A549 (cell line): ENCODE data around the gene TTPAL. TPM values are rescaled to one million over a fixed set of nuclear protein-coding genes. Genes with fewer than 3 reads are reported as not detected.

Experiments
- ATAC-seq, 2 experiments: fragments of 200-7000 bp in 1 of 2; fragments of >200 bp in 1 of 2; cut with Nextera tagmentation in 1 of 2; cut with Tn5 transposase in 1 of 2; 3 replicates each; pipeline versions ENCODE4 v1.8.0 to v1.9.1; 2018 to 2020; ENCODE audit warnings: mild to moderate bottlenecking in 1 of 2, moderate library complexity in 1 of 2
- CTCF ChIA-PET: fragments of 300-600 bp; sonication (Branson Sonifier 250); formaldehyde crosslinking; extraction: SDS; loops from one replicate; lab custom pipeline; 2021; ENCODE audit warnings: antibody characterized with exemption, inconsistent platforms; lab: Yijun Ruan, JAX
- POLR2A ChIA-PET: fragments of 350-600 bp; formaldehyde crosslinking; extraction: SDS; loops from one replicate; lab custom pipeline; 2021; ENCODE audit warnings: antibody characterized with exemption, inconsistent platforms; lab: Yijun Ruan, JAX
- DNase-seq, 2 experiments: peaks; one replicate each; pipeline versions ENCODE4 v3.0.0 to v3.0.0-alpha.2; 2011 to 2016; ENCODE audit warnings: low read depth in 1 of 2, low spot score in 1 of 2
- FAIRE-seq: peaks from 2 replicates; lab custom pipeline; 2011; peaks lifted over from hg19 to GRCh38; lab: Jason Lieb, UNC
- H3K27ac ChIP-seq, 2 experiments: fragments of >200 bp; sonication (Bioruptor Twin); formaldehyde crosslinking; 3 replicates each; pipeline ENCODE4 v1.5.1; 2016 to 2017
- H3K4me1 ChIP-seq: fragments of >200 bp; sonication (Bioruptor Twin); formaldehyde crosslinking; 3 replicates; pipeline ENCODE4 v1.6.1; 2016
- H3K4me2 ChIP-seq: fragments of >200 bp; sonication (Bioruptor Twin); formaldehyde crosslinking; 3 replicates; pipeline ENCODE4 v1.6.1; 2016
- H3K4me3 ChIP-seq: fragments of >200 bp; sonication (Bioruptor Twin); formaldehyde crosslinking; 3 replicates; pipeline ENCODE4 v1.5.1; 2016
- H3K9me3 ChIP-seq: fragments of >200 bp; sonication (Bioruptor Twin); formaldehyde crosslinking; 3 replicates; pipeline ENCODE4 v1.6.1; 2016
- BHLHE40 ChIP-seq: IDR thresholded peaks from 2 replicates; pipeline ENCODE4 v1.6.1; 2012; ENCODE audit warnings: low read depth, low read length, inconsistent platforms
- CBX2 ChIP-seq: fragments of 200-600 bp; sonication (generic); IDR thresholded peaks from 2 replicates; pipeline ENCODE4 v1.6.1; 2016; ENCODE audit warnings: low read depth, mild to moderate bottlenecking, borderline replicate concordance
- CHD2 ChIP-seq: fragments of 150-350 bp; IDR thresholded peaks from 2 replicates; pipeline ENCODE4 v1.6.1; 2014; ENCODE audit warnings: low read length; ENCODE audit not compliant: partially characterized antibody
- CHD4 ChIP-seq: fragments of 200-600 bp; sonication (generic); IDR thresholded peaks from 2 replicates; pipeline ENCODE4 v1.6.1; 2016; ENCODE audit warnings: antibody characterized with exemption, mild to moderate bottlenecking, borderline replicate concordance
- FOSB ChIP-seq: fragments of 250-450 bp; sonication (Bioruptor Pico); IDR thresholded peaks from 2 replicates; pipeline ENCODE4 v1.5.0; 2020; ENCODE audit warnings: mild to moderate bottlenecking, moderate library complexity
- FOXS1 ChIP-seq: fragments of 250-450 bp; sonication (Bioruptor Pico); IDR thresholded peaks from 2 replicates; pipeline ENCODE4 v1.5.0; 2020; ENCODE audit warnings: mild to moderate bottlenecking, moderate library complexity
- HEYL ChIP-seq: fragments of 250-450 bp; sonication (Bioruptor Pico); IDR thresholded peaks from 2 replicates; pipeline ENCODE4 v1.8.0; 2021; ENCODE audit warnings: mild to moderate bottlenecking, moderate library complexity
- JUNB ChIP-seq: fragments of >200 bp; sonication (Bioruptor Twin); formaldehyde crosslinking; IDR thresholded peaks from 2 replicates; pipeline ENCODE4 v1.6.1; 2016
- KDM5A ChIP-seq: fragments of 200-600 bp; sonication (generic); IDR thresholded peaks from 2 replicates; pipeline ENCODE4 v1.6.1; 2016; ENCODE audit warnings: antibody characterized with exemption, mild to moderate bottlenecking
- MAFK ChIP-seq: fragments of 450-650 bp; IDR thresholded peaks from 2 replicates; pipeline ENCODE4 v1.6.1; 2014; ENCODE audit not compliant: partially characterized antibody
- NFE2L2 ChIP-seq: fragments of 150-350 bp; conservative IDR thresholded peaks from 2 replicates; pipeline ENCODE4 v1.6.1; 2014; ENCODE audit warnings: low read length
- NPAS2 ChIP-seq: fragments of 250-450 bp; sonication (Bioruptor Pico); IDR thresholded peaks from 2 replicates; pipeline ENCODE4 v1.8.0; 2022; ENCODE audit warnings: mild to moderate bottlenecking, moderate library complexity, borderline replicate concordance
- NR3C1 ChIP-seq: fragments of >200 bp; sonication (Bioruptor Twin); formaldehyde crosslinking; IDR thresholded peaks from 3 replicates; pipeline ENCODE4 v1.6.1; 2017
- PHF8 ChIP-seq: fragments of 200-600 bp; sonication (generic); IDR thresholded peaks from 2 replicates; pipeline ENCODE4 v1.6.1; 2016; ENCODE audit warnings: low read depth, mild to moderate bottlenecking, antibody characterized with exemption, moderate library complexity, borderline replicate concordance
- POLR2AphosphoS2 ChIP-seq: conservative IDR thresholded peaks from 2 replicates; pipeline ENCODE4 v1.6.1; 2012; ENCODE audit warnings: low read length, improper control_type of control experiment, inconsistent platforms
- RFX5 ChIP-seq: fragments of 450-650 bp; IDR thresholded peaks from 2 replicates; pipeline ENCODE4 v1.7.1; 2014; ENCODE audit warnings: antibody characterized with exemption, mild to moderate bottlenecking, moderate library complexity
- RNF2 ChIP-seq: fragments of 200-600 bp; sonication (generic); IDR thresholded peaks from 2 replicates; pipeline ENCODE4 v1.6.1; 2016; ENCODE audit warnings: low read depth, mild to moderate bottlenecking, antibody characterized with exemption, moderate library complexity, borderline replicate concordance
- ZSCAN20 ChIP-seq: fragments of 250-450 bp; sonication (Bioruptor Pico); IDR thresholded peaks from 2 replicates; pipeline ENCODE4 v1.8.0; 2022; ENCODE audit warnings: mild to moderate bottlenecking, moderate library complexity
- WGBS: methylation state at CpG from one replicate; pipeline ENCODE4 v1.1.6; 2017; ENCODE audit errors: missing lambda C conversion rate; 5-methylcytosine and 5-hydroxymethylcytosine counted together
- polyA plus RNA-seq, 4 experiments: library from polyadenylated mRNA; depleted of rRNA in 3 of 4; stranded (reverse); fragments of >200 nt; fragmentation: RNase III in 1 of 4; extraction: RNeasy Plus Mini Kit Qiagen cat#74134 plus additional on column Dnase treatment in 1 of 4; gene quantifications; 2 replicates in 3 of 4; 3 replicates in 1 of 4; pipeline ENCODE4 v1.2.3, GENCODE V29; 2011 to 2017
- TF ChIP-seq, protein P1 (sequence below): IDR thresholded peaks from 2 replicates; pipeline ENCODE4 v1.6.1; 2012; ENCODE audit warnings: low read depth, borderline replicate concordance
- TF ChIP-seq, protein P2 (sequence below): IDR thresholded peaks from 2 replicates; pipeline ENCODE4 v1.6.1; 2012
- TF ChIP-seq, protein P3 (sequence below): fragments of >200 bp; sonication (Bioruptor Twin); formaldehyde crosslinking; IDR thresholded peaks from 3 replicates; pipeline ENCODE4 v1.6.1; 2016
- TF ChIP-seq, protein P4 (sequence below): fragments of >200 bp; sonication (Bioruptor Twin); formaldehyde crosslinking; IDR thresholded peaks from 2 replicates; pipeline ENCODE4 v1.6.1; 2016
- TF ChIP-seq, protein P5 (sequence below): IDR thresholded peaks from 2 replicates; pipeline ENCODE4 v1.6.1; 2012
- TF ChIP-seq, protein P6 (sequence below): fragments of 250-450 bp; sonication (Bioruptor Pico); IDR thresholded peaks from 2 replicates; pipeline ENCODE4 v1.5.0; 2020; ENCODE audit warnings: low read depth, mild to moderate bottlenecking, moderate library complexity

Gene TTPAL
- polyA plus RNA-seq, 2 of the 4 experiments (the other 2 are of a cell fraction): 9.1 to 9.2 TPM

DNA sequence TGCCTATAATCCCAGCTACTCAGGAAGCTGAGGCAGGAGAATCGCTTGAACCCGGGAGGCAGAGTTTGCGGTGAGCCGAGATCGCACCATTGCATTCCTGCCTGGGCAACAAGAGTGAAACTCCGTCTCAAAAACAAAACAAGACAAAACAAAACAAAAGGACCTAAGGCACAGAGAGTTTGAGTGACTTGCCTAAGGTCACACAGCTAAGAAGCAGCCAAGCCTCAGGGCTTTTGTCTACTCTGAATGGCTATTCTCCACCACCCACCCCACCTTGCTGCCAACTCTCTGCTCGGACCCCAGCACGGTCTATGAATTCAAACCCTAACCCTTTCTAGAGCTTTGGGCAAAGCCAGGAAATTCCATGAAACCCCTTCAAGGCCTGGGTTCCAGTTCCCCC lies 19.1 kb upstream of the TTPAL start:
- ATAC-seq (no peak), FAIRE-seq (no peak), DNase-seq (no peak)
- POLR2A ChIA-PET: no interaction called here
- TF ChIP-seq, protein P1, sequence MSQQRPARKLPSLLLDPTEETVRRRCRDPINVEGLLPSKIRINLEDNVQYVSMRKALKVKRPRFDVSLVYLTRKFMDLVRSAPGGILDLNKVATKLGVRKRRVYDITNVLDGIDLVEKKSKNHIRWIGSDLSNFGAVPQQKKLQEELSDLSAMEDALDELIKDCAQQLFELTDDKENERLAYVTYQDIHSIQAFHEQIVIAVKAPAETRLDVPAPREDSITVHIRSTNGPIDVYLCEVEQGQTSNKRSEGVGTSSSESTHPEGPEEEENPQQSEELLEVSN: no peak
- TF ChIP-seq, protein P2, sequence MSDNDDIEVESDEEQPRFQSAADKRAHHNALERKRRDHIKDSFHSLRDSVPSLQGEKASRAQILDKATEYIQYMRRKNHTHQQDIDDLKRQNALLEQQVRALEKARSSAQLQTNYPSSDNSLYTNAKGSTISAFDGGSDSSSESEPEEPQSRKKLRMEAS: no peak
- TF ChIP-seq NPAS2 (CRISPR knock-in tag) (no peak), CHD4 (no peak), RFX5 (no peak), RNF2 (no peak), MAFK (no peak), JUNB (no peak), NFE2L2 (no peak), FOSB (CRISPR knock-in tag) (no peak)
- TF ChIP-seq, protein P3, sequence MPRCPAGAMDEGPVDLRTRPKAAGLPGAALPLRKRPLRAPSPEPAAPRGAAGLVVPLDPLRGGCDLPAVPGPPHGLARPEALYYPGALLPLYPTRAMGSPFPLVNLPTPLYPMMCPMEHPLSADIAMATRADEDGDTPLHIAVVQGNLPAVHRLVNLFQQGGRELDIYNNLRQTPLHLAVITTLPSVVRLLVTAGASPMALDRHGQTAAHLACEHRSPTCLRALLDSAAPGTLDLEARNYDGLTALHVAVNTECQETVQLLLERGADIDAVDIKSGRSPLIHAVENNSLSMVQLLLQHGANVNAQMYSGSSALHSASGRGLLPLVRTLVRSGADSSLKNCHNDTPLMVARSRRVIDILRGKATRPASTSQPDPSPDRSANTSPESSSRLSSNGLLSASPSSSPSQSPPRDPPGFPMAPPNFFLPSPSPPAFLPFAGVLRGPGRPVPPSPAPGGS: no peak
- TF ChIP-seq, protein P4, sequence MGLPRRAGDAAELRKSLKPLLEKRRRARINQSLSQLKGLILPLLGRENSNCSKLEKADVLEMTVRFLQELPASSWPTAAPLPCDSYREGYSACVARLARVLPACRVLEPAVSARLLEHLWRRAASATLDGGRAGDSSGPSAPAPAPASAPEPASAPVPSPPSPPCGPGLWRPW: no peak
- Histone ChIP-seq H3K4me2 (no peak overlapping the region), H3K27ac (no peak overlapping the region), H3K9me3 (no peaks in the 10 kb centered on the region), H3K4me1 (0 out of 3 replicates have a peak, but pooled peaks cover 5% of the 10 kb centered on the region), H3K4me3 (no peak overlapping the region)
- CTCF ChIA-PET: interaction anchor here (0.8 to 23.5 kb wide), 9 partner anchors 8 to 237 kb away, joined by 3 to 440 read pairs (median 4); partner anchors contain the start of gene FITM2
- 85% methylated on average over 8 of the region's 8 CpGs for WGBS

DNA sequence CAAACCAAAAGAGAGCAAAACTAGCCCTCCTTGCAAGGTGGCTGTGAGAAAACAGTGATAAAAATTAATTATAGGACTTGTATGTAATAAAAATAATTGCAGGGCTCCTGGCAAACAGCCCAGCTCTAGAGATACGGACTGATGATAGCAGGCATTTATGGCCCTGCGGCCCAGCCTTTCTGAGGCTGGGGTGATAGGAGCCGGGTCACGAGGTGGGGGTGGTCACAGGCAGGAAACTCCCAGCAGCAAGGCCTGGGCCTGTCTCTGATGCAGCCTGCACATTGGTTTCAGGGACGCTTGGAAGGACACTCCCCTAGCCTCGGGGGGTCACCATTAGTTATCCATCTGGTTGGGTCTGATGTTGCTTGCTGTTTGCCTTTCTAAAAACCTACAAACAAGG lies 18.7 kb upstream of the TTPAL start:
- FAIRE-seq (no peak), DNase-seq (no peak), ATAC-seq (no peak)
- Histone ChIP-seq H3K9me3 (no peaks in the 10 kb centered on the region), H3K4me2 (no peak overlapping the region), H3K4me3 (no peak overlapping the region), H3K4me1 (0 out of 3 replicates have a peak, but pooled peaks cover 5% of the 10 kb centered on the region), H3K27ac (no peak overlapping the region)
- ChIA-PET POLR2A (no interaction called here), CTCF (interaction anchor here (0.8 to 23.5 kb wide), 7 partner anchors 8 to 238 kb away, joined by 3 to 440 read pairs (median 4); no protein-coding TSS in a partner anchor)
- WGBS: 78% methylated on average over 5 of the region's 6 CpGs
- TF ChIP-seq, protein P1: no peak
- TF ChIP-seq FOSB (CRISPR knock-in tag) (no peak), POLR2AphosphoS2 (no peak), NR3C1 (no peak), ZSCAN20 (no peak), HEYL (no peak), CHD2 (no peak), RFX5 (no peak), CBX2 (no peak), KDM5A (no peak), FOXS1 (CRISPR knock-in tag) (no peak), PHF8 (no peak), BHLHE40 (no peak)
- TF ChIP-seq, protein P5, sequence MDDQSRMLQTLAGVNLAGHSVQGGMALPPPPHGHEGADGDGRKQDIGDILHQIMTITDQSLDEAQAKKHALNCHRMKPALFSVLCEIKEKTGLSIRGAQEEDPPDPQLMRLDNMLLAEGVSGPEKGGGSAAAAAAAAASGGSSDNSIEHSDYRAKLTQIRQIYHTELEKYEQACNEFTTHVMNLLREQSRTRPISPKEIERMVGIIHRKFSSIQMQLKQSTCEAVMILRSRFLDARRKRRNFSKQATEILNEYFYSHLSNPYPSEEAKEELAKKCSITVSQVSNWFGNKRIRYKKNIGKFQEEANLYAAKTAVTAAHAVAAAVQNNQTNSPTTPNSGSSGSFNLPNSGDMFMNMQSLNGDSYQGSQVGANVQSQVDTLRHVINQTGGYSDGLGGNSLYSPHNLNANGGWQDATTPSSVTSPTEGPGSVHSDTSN: no peak
- TF ChIP-seq, protein P3: no peak
- TF ChIP-seq, protein P6, sequence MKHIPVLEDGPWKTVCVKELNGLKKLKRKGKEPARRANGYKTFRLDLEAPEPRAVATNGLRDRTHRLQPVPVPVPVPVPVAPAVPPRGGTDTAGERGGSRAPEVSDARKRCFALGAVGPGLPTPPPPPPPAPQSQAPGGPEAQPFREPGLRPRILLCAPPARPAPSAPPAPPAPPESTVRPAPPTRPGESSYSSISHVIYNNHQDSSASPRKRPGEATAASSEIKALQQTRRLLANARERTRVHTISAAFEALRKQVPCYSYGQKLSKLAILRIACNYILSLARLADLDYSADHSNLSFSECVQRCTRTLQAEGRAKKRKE (CRISPR knock-in tag): no peak
